HEK293 (cell line): ENCODE data around the gene UBTD1.

ENCODE experiments used
- CTCF ChIA-PET: fragments of 350-600 bp; formaldehyde crosslinking; extraction: SDS; loops from one replicate; lab custom pipeline; 2021; ENCODE audit warnings: antibody characterized with exemption; lab: Yijun Ruan, JAX
- POLR2A ChIA-PET: fragments of 300-600 bp; formaldehyde crosslinking; extraction: SDS; loops from one replicate; lab custom pipeline; 2020; ENCODE audit warnings: antibody characterized with exemption, inconsistent platforms; lab: Yijun Ruan, JAX
- H3K27ac ChIP-seq: fragments of 200-500 bp; sonication (Bioruptor generic); 2 replicates; pipeline ENCODE4 v1.5.1; 2014; ENCODE audit warnings: low read depth, low read length, control low read depth, inconsistent platforms; ENCODE audit errors: extremely low read depth
- H3K36me3 ChIP-seq, 2 experiments: fragments of 200-500 bp in 1 of 2; sonication (Bioruptor generic) in 1 of 2; 1 replicate in 1 of 2; 2 replicates in 1 of 2; pipeline ENCODE4 v1.5.1; 2014 to 2017; ENCODE audit warnings: inconsistent platforms in 2 of 2, low read length in 2 of 2; ENCODE audit not compliant: control insufficient read depth in 2 of 2, insufficient read depth in 1 of 2
- H3K4me1 ChIP-seq: fragments of 200-500 bp; sonication (Bioruptor generic); 2 replicates; pipeline ENCODE4 v1.5.1; 2014; ENCODE audit warnings: mild to moderate bottlenecking, low read length, inconsistent platforms; ENCODE audit not compliant: control insufficient read depth, insufficient read depth
- H3K4me3 ChIP-seq: 2 replicates; pipeline ENCODE4 v1.5.1; 2011; ENCODE audit warnings: low read depth, mild to moderate bottlenecking, control low read depth, low read length, moderate library complexity
- H3K9me3 ChIP-seq: fragments of 200-500 bp; sonication (Bioruptor generic); 2 replicates; pipeline ENCODE4 v1.5.1; 2014; ENCODE audit warnings: low read depth, low read length, inconsistent platforms; ENCODE audit not compliant: control insufficient read depth, insufficient read depth
- BCL11A ChIP-seq: fragments of 450-650 bp; formaldehyde crosslinking; IDR thresholded peaks from 2 replicates; pipeline ENCODE4 v1.5.1; 2016; ENCODE audit warnings: low read depth, missing biosample characterization, missing genetic modification characterization
- EGR2 ChIP-seq: fragments of 450-650 bp; formaldehyde crosslinking; IDR thresholded peaks from 2 replicates; pipeline ENCODE4 v1.5.1; 2016; ENCODE audit warnings: low read depth, missing biosample characterization, missing genetic modification characterization
- FEZF1 ChIP-seq: fragments of 450-650 bp; formaldehyde crosslinking; IDR thresholded peaks from 2 replicates; pipeline ENCODE4 v1.5.1; 2016; ENCODE audit warnings: missing biosample characterization, missing genetic modification characterization
- GLIS1 ChIP-seq: fragments of 450-650 bp; formaldehyde crosslinking; IDR thresholded peaks from 2 replicates; pipeline ENCODE4 v1.5.1; 2016; ENCODE audit warnings: missing biosample characterization, missing genetic modification characterization
- KLF8 ChIP-seq: fragments of 450-650 bp; formaldehyde crosslinking; IDR thresholded peaks from 2 replicates; pipeline ENCODE4 v1.5.1; 2016; ENCODE audit warnings: missing biosample characterization, missing genetic modification characterization
- MYNN ChIP-seq: fragments of 450-650 bp; formaldehyde crosslinking; IDR thresholded peaks from 2 replicates; pipeline ENCODE4 v1.5.1; 2016; ENCODE audit warnings: missing biosample characterization, missing genetic modification characterization, borderline replicate concordance
- OSR2 ChIP-seq: fragments of 450-650 bp; formaldehyde crosslinking; IDR thresholded peaks from 2 replicates; pipeline ENCODE4 v1.5.1; 2016; ENCODE audit warnings: missing biosample characterization, missing genetic modification characterization
- SALL2 ChIP-seq: fragments of 450-650 bp; formaldehyde crosslinking; IDR thresholded peaks from 2 replicates; pipeline ENCODE4 v1.5.0; 2017; ENCODE audit warnings: missing biosample characterization, mild to moderate bottlenecking, missing genetic modification characterization, borderline replicate concordance
- SP7 ChIP-seq: fragments of 450-650 bp; formaldehyde crosslinking; IDR thresholded peaks from 2 replicates; pipeline ENCODE4 v1.5.1; 2016; ENCODE audit warnings: missing biosample characterization, missing genetic modification characterization
- YY1 ChIP-seq: fragments of 450-650 bp; formaldehyde crosslinking; IDR thresholded peaks from 2 replicates; pipeline ENCODE4 v1.5.1; 2018; ENCODE audit warnings: missing biosample characterization, missing genetic modification characterization
- ZFHX2 ChIP-seq: fragments of 450-650 bp; formaldehyde crosslinking; conservative IDR thresholded peaks from 2 replicates; pipeline ENCODE4 v1.5.1; 2016; ENCODE audit warnings: missing biosample characterization, missing genetic modification characterization
- ZNF114 ChIP-seq: fragments of 450-650 bp; formaldehyde crosslinking; IDR thresholded peaks from 2 replicates; pipeline ENCODE4 v1.5.0; 2017; ENCODE audit warnings: missing biosample characterization, missing genetic modification characterization
- ZNF274 ChIP-seq, 2 experiments: fragments of 200-500 bp in 1 of 2; fragments of 450-650 bp in 1 of 2; sonication (Bioruptor generic) in 1 of 2; formaldehyde crosslinking in 1 of 2; IDR thresholded peaks; 2 replicates each; pipeline versions ENCODE4 v1.5.1 to v1.6.1; 2014 to 2016; ENCODE audit warnings: borderline replicate concordance in 1 of 2, inconsistent platforms in 1 of 2, low read length in 1 of 2, missing biosample characterization in 1 of 2, missing genetic modification characterization in 1 of 2
- ZNF292 ChIP-seq: fragments of 450-650 bp; formaldehyde crosslinking; IDR thresholded peaks from 2 replicates; pipeline ENCODE4 v1.5.1; 2016; ENCODE audit warnings: low read depth, missing biosample characterization, missing genetic modification characterization, borderline replicate concordance
- ZNF341 ChIP-seq: fragments of 450-650 bp; formaldehyde crosslinking; IDR thresholded peaks from 2 replicates; pipeline ENCODE4; 2016; ENCODE audit warnings: low read depth, missing biosample characterization, missing genetic modification characterization
- ZNF354C ChIP-seq: fragments of 450-650 bp; formaldehyde crosslinking; IDR thresholded peaks from 2 replicates; pipeline ENCODE4 v1.5.1; 2016; ENCODE audit warnings: missing biosample characterization, missing genetic modification characterization, low read depth, borderline replicate concordance
- ZNF37A ChIP-seq: fragments of 450-650 bp; IDR thresholded peaks from 2 replicates; pipeline ENCODE4 v1.5.1; 2018; ENCODE audit warnings: missing biosample characterization, missing genetic modification characterization
- ZNF404 ChIP-seq: fragments of 450-650 bp; formaldehyde crosslinking; IDR thresholded peaks from 2 replicates; pipeline ENCODE4 v1.5.1; 2017; ENCODE audit warnings: missing biosample characterization, missing genetic modification characterization
- ZNF514 ChIP-seq: fragments of 450-650 bp; formaldehyde crosslinking; IDR thresholded peaks from 2 replicates; pipeline ENCODE4 v1.5.1; 2016; ENCODE audit warnings: missing biosample characterization, missing genetic modification characterization
- ZNF585B ChIP-seq: fragments of 450-650 bp; formaldehyde crosslinking; IDR thresholded peaks from 2 replicates; pipeline ENCODE4 v1.5.1; 2016; ENCODE audit warnings: missing biosample characterization, missing genetic modification characterization
- ZNF596 ChIP-seq: fragments of 450-650 bp; IDR thresholded peaks from 2 replicates; pipeline ENCODE4 v1.5.0; 2018; ENCODE audit warnings: missing biosample characterization, mild to moderate bottlenecking, missing genetic modification characterization, moderate library complexity
- ZNF621 ChIP-seq: fragments of 450-650 bp; formaldehyde crosslinking; IDR thresholded peaks from 2 replicates; pipeline ENCODE4 v1.5.1; 2017; ENCODE audit warnings: missing biosample characterization, missing genetic modification characterization
- ZNF747 ChIP-seq: fragments of 450-650 bp; formaldehyde crosslinking; IDR thresholded peaks from 2 replicates; pipeline ENCODE4 v1.5.1; 2016; ENCODE audit warnings: missing biosample characterization, missing genetic modification characterization
- ZNF791 ChIP-seq: fragments of 450-650 bp; formaldehyde crosslinking; IDR thresholded peaks from 2 replicates; pipeline ENCODE4 v1.5.1; 2016; ENCODE audit warnings: missing biosample characterization, missing genetic modification characterization
- TF ChIP-seq, protein P1 (sequence below): fragments of 450-650 bp; formaldehyde crosslinking; IDR thresholded peaks from 2 replicates; pipeline ENCODE4 v1.5.1; 2016; ENCODE audit warnings: missing biosample characterization, missing genetic modification characterization
- TF ChIP-seq, protein P2 (sequence below): fragments of 450-650 bp; formaldehyde crosslinking; IDR thresholded peaks from 2 replicates; pipeline ENCODE4 v1.5.1; 2016; ENCODE audit warnings: missing biosample characterization, missing genetic modification characterization
- TF ChIP-seq, protein P3 (sequence below): fragments of 450-650 bp; formaldehyde crosslinking; IDR thresholded peaks from 2 replicates; pipeline ENCODE4 v1.5.1; 2016; ENCODE audit warnings: missing biosample characterization, missing genetic modification characterization
- TF ChIP-seq, protein P4 (sequence below): fragments of 450-650 bp; formaldehyde crosslinking; IDR thresholded peaks from 2 replicates; pipeline ENCODE4 v1.5.1; 2016; ENCODE audit warnings: missing biosample characterization, missing genetic modification characterization
- TF ChIP-seq, protein P5 (sequence below): fragments of 450-650 bp; formaldehyde crosslinking; IDR thresholded peaks from 2 replicates; pipeline ENCODE4 v1.5.1; 2016; ENCODE audit warnings: missing biosample characterization, missing genetic modification characterization, low read depth

UBTD1 gene

DNA sequence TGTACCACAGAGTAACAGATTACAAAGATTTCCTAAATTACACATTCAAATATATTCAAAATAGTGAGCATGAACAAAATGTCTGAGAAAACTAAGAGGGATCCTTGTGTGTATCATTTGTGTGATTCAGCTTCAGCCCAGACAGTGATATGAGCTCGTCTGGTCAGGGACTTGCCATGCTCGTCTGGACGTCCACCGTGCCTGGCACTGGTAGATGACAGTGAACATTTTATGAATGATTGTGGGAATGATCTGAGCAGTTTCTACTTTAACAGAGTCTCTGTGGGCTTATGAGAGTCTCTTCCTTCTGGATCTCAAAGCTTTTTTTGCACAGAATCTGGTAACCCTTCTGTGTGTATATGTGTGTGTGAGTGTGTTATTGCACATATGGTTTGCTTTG, 39.7 kb downstream of the UBTD1 start (continued):
- no peak for TF ChIP-seq ZNF514 (tag by site-specific recombination)
- TF ChIP-seq, all 188 proteins: peak for 0

DNA sequence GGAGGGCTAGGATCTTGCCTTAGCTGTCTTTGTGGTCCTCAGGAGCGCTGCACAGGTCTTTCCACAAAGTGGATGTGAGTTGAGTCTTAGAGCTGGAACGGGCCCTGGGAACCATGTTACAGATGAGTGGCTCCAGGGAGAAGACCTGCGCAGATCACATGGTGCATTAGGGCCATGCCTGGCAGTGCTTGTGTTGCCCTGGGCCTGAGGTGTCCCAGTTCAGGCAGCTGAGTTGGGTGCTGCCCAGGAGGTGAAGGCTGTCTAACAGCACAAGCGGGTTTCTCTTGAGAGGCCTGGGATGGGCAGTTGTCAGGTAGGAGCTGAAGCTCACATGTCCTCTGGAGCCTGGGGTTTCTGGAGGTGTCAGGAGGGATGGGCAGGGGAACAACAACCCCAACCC, 40.1 kb downstream of the UBTD1 start:
- peaks cover 8% of the 10 kb centered on the region; the same call in 1 of the 2 replicates for H3K4me1 ChIP-seq

DNA sequence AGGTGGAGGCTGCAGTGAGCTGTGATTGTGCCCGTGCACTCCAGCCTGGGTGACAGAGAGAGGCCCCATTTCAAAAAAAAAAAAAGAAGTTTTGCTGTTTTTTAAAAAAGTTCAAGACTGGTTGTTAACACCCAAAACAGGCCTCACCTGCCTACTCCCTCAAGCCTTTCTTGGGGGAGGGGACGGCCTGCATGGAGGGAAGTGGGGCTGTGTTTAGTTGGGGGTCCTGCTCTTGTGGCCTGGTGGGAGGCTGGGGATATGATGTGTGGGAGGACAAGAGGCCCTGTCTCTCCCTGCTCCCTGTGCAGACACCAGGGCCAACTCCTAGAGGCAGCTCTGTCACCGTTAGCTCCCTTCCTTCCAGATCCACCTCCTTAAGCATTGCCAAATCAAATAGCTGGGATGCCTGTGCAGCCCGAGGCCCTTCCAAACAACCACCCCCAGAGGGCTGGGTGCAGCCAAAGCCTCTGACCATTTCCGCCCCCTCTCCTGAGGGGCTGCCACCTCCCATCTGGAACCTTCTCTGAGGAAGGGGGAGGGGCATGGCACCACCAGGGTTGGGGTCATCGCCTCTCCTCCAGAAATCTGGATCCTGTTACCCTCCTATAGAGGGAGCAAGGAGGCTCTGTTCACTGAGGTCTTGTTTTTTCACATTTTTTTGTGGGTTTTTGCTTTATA, 40.9 kb downstream of the UBTD1 start:
- Histone ChIP-seq H3K27ac (no peak overlapping the region), H3K4me3 (no peak overlapping the region), H3K4me1 (peaks cover 8% of the 10 kb centered on the region; the same call in 1 of the 2 replicates), H3K9me3 (no peaks in the 10 kb centered on the region), H3K36me3 (no peaks in the 10 kb centered on the region)
- CTCF ChIA-PET, result interaction anchor here (0.9 to 5.7 kb wide), 5 partner anchors 11 to 73 kb away, joined by 3 to 27 read pairs (median 4); no protein-coding TSS in a partner anchor
- POLR2A ChIA-PET, result no interaction called here
- TF ChIP-seq, protein P1, sequence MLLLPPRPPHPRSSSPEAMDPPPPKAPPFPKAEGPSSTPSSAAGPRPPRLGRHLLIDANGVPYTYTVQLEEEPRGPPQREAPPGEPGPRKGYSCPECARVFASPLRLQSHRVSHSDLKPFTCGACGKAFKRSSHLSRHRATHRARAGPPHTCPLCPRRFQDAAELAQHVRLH (tag by site-specific recombination), result no peak
- no peak for TF ChIP-seq ZNF791 (tag by site-specific recombination)
- TF ChIP-seq ZNF747, result no peak
- TF ChIP-seq GLIS1, result no peak
- no peak for TF ChIP-seq ZNF585B (tag by site-specific recombination)
- TF ChIP-seq SP7 (tag by site-specific recombination), result no peak
- TF ChIP-seq, protein P2, sequence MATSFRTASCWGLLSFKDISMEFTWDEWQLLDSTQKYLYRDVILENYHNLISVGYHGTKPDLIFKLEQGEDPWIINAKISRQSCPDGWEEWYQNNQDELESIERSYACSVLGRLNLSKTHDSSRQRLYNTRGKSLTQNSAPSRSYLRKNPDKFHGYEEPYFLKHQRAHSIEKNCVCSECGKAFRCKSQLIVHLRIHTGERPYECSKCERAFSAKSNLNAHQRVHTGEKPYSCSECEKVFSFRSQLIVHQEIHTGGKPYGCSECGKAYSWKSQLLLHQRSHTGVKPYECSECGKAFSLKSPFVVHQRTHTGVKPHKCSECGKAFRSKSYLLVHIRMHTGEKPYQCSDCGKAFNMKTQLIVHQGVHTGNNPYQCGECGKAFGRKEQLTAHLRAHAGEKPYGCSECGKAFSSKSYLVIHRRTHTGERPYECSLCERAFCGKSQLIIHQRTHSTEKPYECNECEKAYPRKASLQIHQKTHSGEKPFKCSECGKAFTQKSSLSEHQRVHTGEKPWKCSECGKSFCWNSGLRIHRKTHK (tag by site-specific recombination), result no peak
- TF ChIP-seq ZNF354C (tag by site-specific recombination), result no peak
- TF ChIP-seq, protein P3, sequence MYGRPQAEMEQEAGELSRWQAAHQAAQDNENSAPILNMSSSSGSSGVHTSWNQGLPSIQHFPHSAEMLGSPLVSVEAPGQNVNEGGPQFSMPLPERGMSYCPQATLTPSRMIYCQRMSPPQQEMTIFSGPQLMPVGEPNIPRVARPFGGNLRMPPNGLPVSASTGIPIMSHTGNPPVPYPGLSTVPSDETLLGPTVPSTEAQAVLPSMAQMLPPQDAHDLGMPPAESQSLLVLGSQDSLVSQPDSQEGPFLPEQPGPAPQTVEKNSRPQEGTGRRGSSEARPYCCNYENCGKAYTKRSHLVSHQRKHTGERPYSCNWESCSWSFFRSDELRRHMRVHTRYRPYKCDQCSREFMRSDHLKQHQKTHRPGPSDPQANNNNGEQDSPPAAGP (tag by site-specific recombination), result no peak
- TF ChIP-seq MYNN, result no peak
- no peak for TF ChIP-seq OSR2 (tag by site-specific recombination)
- TF ChIP-seq ZNF404 (tag by site-specific recombination), result no peak
- TF ChIP-seq ZFHX2 (tag by site-specific recombination), result peak; percentile 72
- TF ChIP-seq, protein P4, sequence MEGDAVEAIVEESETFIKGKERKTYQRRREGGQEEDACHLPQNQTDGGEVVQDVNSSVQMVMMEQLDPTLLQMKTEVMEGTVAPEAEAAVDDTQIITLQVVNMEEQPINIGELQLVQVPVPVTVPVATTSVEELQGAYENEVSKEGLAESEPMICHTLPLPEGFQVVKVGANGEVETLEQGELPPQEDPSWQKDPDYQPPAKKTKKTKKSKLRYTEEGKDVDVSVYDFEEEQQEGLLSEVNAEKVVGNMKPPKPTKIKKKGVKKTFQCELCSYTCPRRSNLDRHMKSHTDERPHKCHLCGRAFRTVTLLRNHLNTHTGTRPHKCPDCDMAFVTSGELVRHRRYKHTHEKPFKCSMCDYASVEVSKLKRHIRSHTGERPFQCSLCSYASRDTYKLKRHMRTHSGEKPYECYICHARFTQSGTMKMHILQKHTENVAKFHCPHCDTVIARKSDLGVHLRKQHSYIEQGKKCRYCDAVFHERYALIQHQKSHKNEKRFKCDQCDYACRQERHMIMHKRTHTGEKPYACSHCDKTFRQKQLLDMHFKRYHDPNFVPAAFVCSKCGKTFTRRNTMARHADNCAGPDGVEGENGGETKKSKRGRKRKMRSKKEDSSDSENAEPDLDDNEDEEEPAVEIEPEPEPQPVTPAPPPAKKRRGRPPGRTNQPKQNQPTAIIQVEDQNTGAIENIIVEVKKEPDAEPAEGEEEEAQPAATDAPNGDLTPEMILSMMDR (tag by site-specific recombination), result peak; percentile 17; the same call in 1 of the 2 replicates
- no peak for TF ChIP-seq ZNF292 (tag by site-specific recombination)
- peak; percentile 30; the same call in 1 of the 2 replicates for TF ChIP-seq EGR2
- no peak for TF ChIP-seq FEZF1 (tag by site-specific recombination)
- no peak for TF ChIP-seq ZNF37A
- TF ChIP-seq ZNF341 (tag by site-specific recombination), result no peak
- no peak for TF ChIP-seq ZNF274 (IDR thresholded peaks at IDR 0.05; ENCODE audit: low read length)
- TF ChIP-seq ZNF274 (tag by site-specific recombination; IDR thresholded peaks at IDR 0.05; ENCODE audit: borderline replicate concordance), result no peak
- no peak for TF ChIP-seq ZNF621 (tag by site-specific recombination)
- no peak for TF ChIP-seq ZNF596 (tag by site-specific recombination)
- TF ChIP-seq SALL2 (tag by site-specific recombination), result no peak
- TF ChIP-seq KLF8 (tag by site-specific recombination), result no peak

More for the DNA sequence above, 40.1 kb downstream of the UBTD1 start:
- Histone ChIP-seq H3K4me3 (no peak overlapping the region), H3K36me3 (no peaks in the 10 kb centered on the region), H3K9me3 (no peaks in the 10 kb centered on the region), H3K27ac (no peak overlapping the region)
- ChIA-PET CTCF (interaction anchor here (0.6 to 5.7 kb wide), 6 partner anchors 9 to 132 kb away, joined by 3 to 27 read pairs (median 4); no protein-coding TSS in a partner anchor), POLR2A (no interaction called here)
- TF ChIP-seq BCL11A (tag by site-specific recombination) (no peak), YY1 (tag by site-specific recombination) (no peak), ZNF114 (tag by site-specific recombination) (no peak)
- TF ChIP-seq, protein P5, sequence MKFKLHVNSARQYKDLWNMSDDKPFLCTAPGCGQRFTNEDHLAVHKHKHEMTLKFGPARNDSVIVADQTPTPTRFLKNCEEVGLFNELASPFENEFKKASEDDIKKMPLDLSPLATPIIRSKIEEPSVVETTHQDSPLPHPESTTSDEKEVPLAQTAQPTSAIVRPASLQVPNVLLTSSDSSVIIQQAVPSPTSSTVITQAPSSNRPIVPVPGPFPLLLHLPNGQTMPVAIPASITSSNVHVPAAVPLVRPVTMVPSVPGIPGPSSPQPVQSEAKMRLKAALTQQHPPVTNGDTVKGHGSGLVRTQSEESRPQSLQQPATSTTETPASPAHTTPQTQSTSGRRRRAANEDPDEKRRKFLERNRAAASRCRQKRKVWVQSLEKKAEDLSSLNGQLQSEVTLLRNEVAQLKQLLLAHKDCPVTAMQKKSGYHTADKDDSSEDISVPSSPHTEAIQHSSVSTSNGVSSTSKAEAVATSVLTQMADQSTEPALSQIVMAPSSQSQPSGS (tag by site-specific recombination), result no peak
